ENCODE data around the gene PROCR. TPM values are rescaled to one million over a fixed set of nuclear protein-coding genes. Genes with fewer than 3 reads are reported as not detected.

The PROCR gene
- total RNA-seq, 1 donor from 2014 or later: 3.2 TPM

DNA sequence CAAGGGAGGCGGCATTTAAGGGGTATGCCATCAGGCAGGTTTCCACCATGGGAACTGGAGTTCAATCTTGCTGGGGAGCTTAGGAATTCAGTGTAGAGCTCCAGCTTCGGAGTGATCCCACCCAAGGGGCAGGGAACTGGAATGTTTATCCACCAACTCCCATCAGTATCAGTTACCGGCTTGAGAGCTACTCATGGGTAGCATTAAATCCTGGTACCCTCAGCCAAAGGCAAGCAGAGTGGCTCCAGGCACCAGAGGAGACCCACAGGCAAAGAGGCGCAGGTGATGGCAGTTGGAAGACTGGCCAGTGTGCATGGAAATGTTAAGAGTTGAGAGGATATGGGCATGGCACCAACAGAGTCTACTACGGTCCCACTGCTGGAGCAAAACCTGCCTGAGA lies 38.8 kb upstream of the PROCR start:
- TF ChIP-seq, protein P1, sequence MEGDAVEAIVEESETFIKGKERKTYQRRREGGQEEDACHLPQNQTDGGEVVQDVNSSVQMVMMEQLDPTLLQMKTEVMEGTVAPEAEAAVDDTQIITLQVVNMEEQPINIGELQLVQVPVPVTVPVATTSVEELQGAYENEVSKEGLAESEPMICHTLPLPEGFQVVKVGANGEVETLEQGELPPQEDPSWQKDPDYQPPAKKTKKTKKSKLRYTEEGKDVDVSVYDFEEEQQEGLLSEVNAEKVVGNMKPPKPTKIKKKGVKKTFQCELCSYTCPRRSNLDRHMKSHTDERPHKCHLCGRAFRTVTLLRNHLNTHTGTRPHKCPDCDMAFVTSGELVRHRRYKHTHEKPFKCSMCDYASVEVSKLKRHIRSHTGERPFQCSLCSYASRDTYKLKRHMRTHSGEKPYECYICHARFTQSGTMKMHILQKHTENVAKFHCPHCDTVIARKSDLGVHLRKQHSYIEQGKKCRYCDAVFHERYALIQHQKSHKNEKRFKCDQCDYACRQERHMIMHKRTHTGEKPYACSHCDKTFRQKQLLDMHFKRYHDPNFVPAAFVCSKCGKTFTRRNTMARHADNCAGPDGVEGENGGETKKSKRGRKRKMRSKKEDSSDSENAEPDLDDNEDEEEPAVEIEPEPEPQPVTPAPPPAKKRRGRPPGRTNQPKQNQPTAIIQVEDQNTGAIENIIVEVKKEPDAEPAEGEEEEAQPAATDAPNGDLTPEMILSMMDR (IDR thresholded peaks at IDR 0.05): no peak
- no peak for DNase-seq (ENCODE audit: extremely low spot score, unreplicated experiment)
- peaks cover 36% of the 10 kb centered on the region for H3K36me3 Mint-ChIP-seq (ENCODE audit: unreplicated experiment)
- H3K9me3 Mint-ChIP-seq (ENCODE audit: unreplicated experiment): no peaks in the 10 kb centered on the region
- peaks cover 2% of the 10 kb centered on the region for H3K4me1 Mint-ChIP-seq (ENCODE audit: unreplicated experiment)
- H3K4me3 Mint-ChIP-seq (ENCODE audit: unreplicated experiment): no peak overlapping the region
- no peak overlapping the region for H3K27ac Mint-ChIP-seq (ENCODE audit: unreplicated experiment)
- H3K27me3 Mint-ChIP-seq (ENCODE audit: unreplicated experiment): no peaks in the 10 kb centered on the region

GRCh38 chr20:35133735-35134134 lies 38.1 kb upstream of the PROCR start:
- Mint-ChIP-seq H3K27me3 (ENCODE audit: unreplicated experiment) (no peaks in the 10 kb centered on the region), H3K36me3 (ENCODE audit: unreplicated experiment) (peaks cover 36% of the 10 kb centered on the region), H3K27ac (ENCODE audit: unreplicated experiment) (no peak overlapping the region), H3K9me3 (ENCODE audit: unreplicated experiment) (no peaks in the 10 kb centered on the region), H3K4me1 (ENCODE audit: unreplicated experiment) (peaks cover 2% of the 10 kb centered on the region), H3K4me3 (ENCODE audit: unreplicated experiment) (no peak overlapping the region)
- DNase-seq (ENCODE audit: extremely low spot score, unreplicated experiment): no peak
- TF ChIP-seq, protein P1 (IDR thresholded peaks at IDR 0.05): no peak

GRCh38 chr20:35134472-35134871 lies 37.4 kb upstream of the PROCR start:
- no peak for DNase-seq (ENCODE audit: extremely low spot score, unreplicated experiment)

GRCh38 chr20:35134880-35135279 lies 37.0 kb upstream of the PROCR start:
- no peak overlapping the region for H3K4me3 Mint-ChIP-seq (ENCODE audit: unreplicated experiment)
- H3K27ac Mint-ChIP-seq (ENCODE audit: unreplicated experiment): no peak overlapping the region
- TF ChIP-seq, protein P1 (IDR thresholded peaks at IDR 0.05): no peak
- no peaks in the 10 kb centered on the region for H3K27me3 Mint-ChIP-seq (ENCODE audit: unreplicated experiment)
- H3K9me3 Mint-ChIP-seq (ENCODE audit: unreplicated experiment): no peaks in the 10 kb centered on the region
- peaks cover 36% of the 10 kb centered on the region for H3K36me3 Mint-ChIP-seq (ENCODE audit: unreplicated experiment)
- no peak for DNase-seq (ENCODE audit: extremely low spot score, unreplicated experiment)
- no peaks in the 10 kb centered on the region for H3K4me1 Mint-ChIP-seq (ENCODE audit: unreplicated experiment)

More at GRCh38 chr20:35134472-35134871, 37.4 kb upstream of the PROCR start:
- H3K36me3 Mint-ChIP-seq (ENCODE audit: unreplicated experiment): peaks cover 36% of the 10 kb centered on the region
- no peaks in the 10 kb centered on the region for H3K27me3 Mint-ChIP-seq (ENCODE audit: unreplicated experiment)
- TF ChIP-seq, protein P1 (IDR thresholded peaks at IDR 0.05): no peak
- no peak overlapping the region for H3K27ac Mint-ChIP-seq (ENCODE audit: unreplicated experiment)
- no peaks in the 10 kb centered on the region for H3K9me3 Mint-ChIP-seq (ENCODE audit: unreplicated experiment)
- H3K4me3 Mint-ChIP-seq (ENCODE audit: unreplicated experiment): no peak overlapping the region
- peaks cover 2% of the 10 kb centered on the region for H3K4me1 Mint-ChIP-seq (ENCODE audit: unreplicated experiment)

GRCh38 chr20:35135867-35136586 lies 35.8 kb upstream of the PROCR start:
- Mint-ChIP-seq H3K4me3 (ENCODE audit: unreplicated experiment) (no peak overlapping the region), H3K4me1 (ENCODE audit: unreplicated experiment) (no peaks in the 10 kb centered on the region), H3K27me3 (ENCODE audit: unreplicated experiment) (no peaks in the 10 kb centered on the region), H3K27ac (ENCODE audit: unreplicated experiment) (no peak overlapping the region), H3K36me3 (ENCODE audit: unreplicated experiment) (peaks cover 37% of the 10 kb centered on the region), H3K9me3 (ENCODE audit: unreplicated experiment) (no peaks in the 10 kb centered on the region)
- TF ChIP-seq, protein P1 (IDR thresholded peaks at IDR 0.05): no peak
- no peak for DNase-seq (ENCODE audit: extremely low spot score, unreplicated experiment)

Measured in osteocyte (in vitro differentiated cells).